CD14-positive monocyte (primary cell): ENCODE results near the gene POLG. TPM values are rescaled to one million over a fixed set of nuclear protein-coding genes. Genes with fewer than 3 reads are reported as not detected.

Source experiments
- DNase-seq, 3 donors: peaks; one replicate each; pipeline ENCODE4 v3.0.0-alpha.2; 2011 to 2022
- H2AFZ ChIP-seq: 2 replicates; pipeline ENCODE4 v1.6.0; 2012; ENCODE audit warnings: mild to moderate bottlenecking, low read depth, low read length, inconsistent platforms; ENCODE audit not compliant: insufficient read depth, poor library complexity, severe bottlenecking
- H3K27ac ChIP-seq, 2 donors: 1 replicate in 1 of 2; 2 replicates in 1 of 2; pipeline ENCODE4 v1.5.1; 2012 to 2013; ENCODE audit warnings: low read length in 2 of 2, control low read depth in 1 of 2, inconsistent platforms in 1 of 2, low read depth in 1 of 2, mild to moderate bottlenecking in 1 of 2
- H3K27me3 ChIP-seq, 2 donors: one replicate each; pipeline versions ENCODE4 v1.6.0 to v1.6.1; 2011 to 2013; ENCODE audit warnings: low read length in 2 of 2; ENCODE audit not compliant: control insufficient read depth in 2 of 2, insufficient read depth in 2 of 2
- H3K36me3 ChIP-seq, 2 donors: replicated peaks in 1 of 2; 1 replicate in 1 of 2; 2 replicates in 1 of 2; pipeline versions ENCODE4 v1.5.1 to v1.6.1; 2012 to 2013; ENCODE audit warnings: low read length in 2 of 2, control low read depth in 1 of 2, inconsistent platforms in 1 of 2, mild to moderate bottlenecking in 1 of 2; ENCODE audit not compliant: insufficient read depth in 2 of 2, control insufficient read depth in 1 of 2
- H3K4me1 ChIP-seq, 2 donors: 1 replicate in 1 of 2; 2 replicates in 1 of 2; pipeline versions ENCODE4 v1.5.1 to v1.6.1; 2012 to 2013; ENCODE audit warnings: low read length in 2 of 2, control low read depth in 1 of 2, inconsistent platforms in 1 of 2, mild to moderate bottlenecking in 1 of 2, moderate library complexity in 1 of 2; ENCODE audit not compliant: insufficient read depth in 2 of 2, control insufficient read depth in 1 of 2
- H3K4me2 ChIP-seq: replicated peaks from 2 replicates; pipeline ENCODE3; 2012; ENCODE audit warnings: low read length, moderate library complexity, mild to moderate bottlenecking; ENCODE audit not compliant: poor library complexity, severe bottlenecking; ENCODE audit errors: extremely low read depth
- H3K4me3 ChIP-seq, 3 experiments: fragments of 200-600 bp in 1 of 3; sonication (generic) in 1 of 3; replicated peaks in 1 of 3; 1 replicate in 2 of 3; 2 replicates in 1 of 3; pipeline ENCODE4 v1.5.1; 2011 to 2013; ENCODE audit warnings: low read length in 3 of 3, mild to moderate bottlenecking in 3 of 3, control low read depth in 2 of 3, low read depth in 2 of 3, inconsistent platforms in 1 of 3, moderate library complexity in 1 of 3
- H3K79me2 ChIP-seq: 2 replicates; pipeline ENCODE4 v1.6.0; 2012; ENCODE audit warnings: mild to moderate bottlenecking, control low read depth, inconsistent platforms, low read length, moderate library complexity; ENCODE audit not compliant: insufficient read depth
- H3K9ac ChIP-seq: 2 replicates; pipeline ENCODE4 v1.6.0; 2017; ENCODE audit warnings: low read length, mild to moderate bottlenecking; ENCODE audit not compliant: insufficient read depth, poor library complexity, severe bottlenecking
- H3K9me3 ChIP-seq, 2 donors: replicated peaks in 1 of 2; 1 replicate in 1 of 2; 2 replicates in 1 of 2; pipeline versions ENCODE4 v1.5.1 to v1.6.1; 2012 to 2013; ENCODE audit warnings: low read length in 2 of 2, control low read depth in 1 of 2; ENCODE audit not compliant: control insufficient read depth in 1 of 2, insufficient read depth in 1 of 2
- H4K20me1 ChIP-seq: 2 replicates; pipeline ENCODE4 v1.6.0; 2012; ENCODE audit warnings: mild to moderate bottlenecking, low read length, control low read depth, moderate library complexity; ENCODE audit not compliant: insufficient read depth
- H3K27ac Mint-ChIP-seq, 7 donors: one replicate each; pipeline ENCODE4 v1.8.0; 2020; ENCODE audit warnings: mild to moderate bottlenecking in 7 of 7, mixed read lengths in 7 of 7, moderate library complexity in 6 of 7, inconsistent platforms in 2 of 7
- H3K27me3 Mint-ChIP-seq, 3 donors: one replicate each; pipeline ENCODE4 v1.8.0; 2021 to 2022; ENCODE audit warnings: low read depth in 3 of 3, mild to moderate bottlenecking in 3 of 3, mixed read lengths in 3 of 3, moderate library complexity in 3 of 3, inconsistent platforms in 1 of 3
- H3K36me3 Mint-ChIP-seq, 2 donors: one replicate each; pipeline ENCODE4 v1.8.0; 2020; ENCODE audit warnings: mixed read lengths in 2 of 2, inconsistent platforms in 1 of 2, mild to moderate bottlenecking in 1 of 2
- H3K4me1 Mint-ChIP-seq: one replicate; pipeline ENCODE4 v1.8.0; 2020; ENCODE audit warnings: mild to moderate bottlenecking, mixed read lengths
- H3K4me3 Mint-ChIP-seq, 2 donors: one replicate each; pipeline ENCODE4 v1.8.0; 2020; ENCODE audit warnings: mild to moderate bottlenecking in 2 of 2, mixed read lengths in 2 of 2, moderate library complexity in 1 of 2
- H3K9me3 Mint-ChIP-seq, 7 donors: one replicate each; pipeline ENCODE4 v1.8.0; 2020 to 2022; ENCODE audit warnings: mixed read lengths in 7 of 7, mild to moderate bottlenecking in 6 of 7, moderate library complexity in 6 of 7, inconsistent platforms in 2 of 7
- CTCF ChIP-seq: fragments of 200-600 bp; IDR thresholded peaks from one replicate; pipeline ENCODE4 v1.8.0; 2022; ENCODE audit warnings: antibody characterized with exemption, mild to moderate bottlenecking
- WGBS: methylation state at CpG from one replicate; pipeline ENCODE4 v1.1.5; 2013; ENCODE audit warnings: missing lambda C conversion rate; ENCODE audit not compliant: insufficient coverage; 5-methylcytosine and 5-hydroxymethylcytosine counted together
- intact Hi-C, 2 donors: fragments of 100-400 bp; cut with micrococcal nuclease; formaldehyde crosslinking; loops; one replicate each; pipeline versions ENCODE4 v1.15.0 to v1.15.1; 2023
- polyA plus RNA-seq, 3 donors: library from polyadenylated mRNA; depleted of rRNA in 1 of 3; unstranded in 2 of 3; stranded (reverse) in 1 of 3; fragments of 300-500 nt in 2 of 3; fragments of >200 nt in 1 of 3; fragmentation: Illumina TruSeq in 2 of 3; gene quantifications; 1 replicate in 2 of 3; 2 replicates in 1 of 3; pipeline ENCODE4 v1.2.3, GENCODE V29; 2012 to 2021

POLG gene
- polyA plus RNA-seq, 3 donors: 19.2 to 66.7 (median 21.6) TPM

DNA sequence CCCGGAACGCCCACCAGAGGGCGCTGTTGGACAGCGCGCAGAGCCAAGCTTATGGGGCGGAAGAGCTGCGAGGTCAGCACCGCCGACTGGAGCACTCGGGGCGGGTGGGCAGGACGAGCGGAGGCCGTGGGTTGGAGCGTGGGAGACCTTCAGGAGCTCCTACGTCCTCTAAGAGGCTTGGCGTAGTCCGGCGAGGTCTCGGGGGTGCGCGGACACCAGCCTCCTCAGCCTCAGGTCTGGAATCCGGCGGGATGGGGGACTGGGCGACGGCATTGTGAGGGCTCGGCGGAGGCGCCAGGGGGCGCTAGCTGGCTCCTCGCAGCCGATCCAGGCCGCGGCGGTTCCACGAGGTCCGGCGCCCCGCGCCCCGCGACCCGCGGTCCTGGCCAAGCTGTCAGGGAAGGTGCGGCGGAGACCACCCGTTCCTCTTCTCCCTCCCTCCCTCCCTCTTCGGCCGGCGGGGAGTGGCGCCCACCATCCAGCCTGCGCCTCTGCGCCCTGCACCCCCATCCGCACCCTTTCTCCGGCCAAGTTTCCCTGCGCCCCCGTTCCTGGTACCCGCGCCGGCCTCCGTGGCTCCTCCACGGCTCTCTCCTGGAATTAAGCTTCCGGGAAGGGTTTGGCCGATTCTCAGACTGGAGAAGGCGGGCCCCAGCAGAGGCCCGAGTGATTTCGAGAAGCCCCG, 24.3 kb upstream of the POLG start:
- WGBS: 3% methylated on average over 50 of the region's 68 CpGs
- H3K4me1 Mint-ChIP-seq: peaks cover 32% of the 10 kb centered on the region
- H3K27ac Mint-ChIP-seq: peak overlapping the region in 1 of 7 donors; percentile 11
- DNase-seq: peak; percentile 74 to 84 (median 81)
- Histone ChIP-seq H3K4me3 (peak overlapping the region; percentile 18 to 62 (median 27)), H3K4me1 (peaks cover 22 to 33% of the 10 kb centered on the region in 2 donors), H3K9ac (no peak overlapping the region), H3K79me2 (no peaks in the 10 kb centered on the region), H3K27ac (no peak overlapping the region), H3K9me3 (peaks cover 4 to 20% of the 10 kb centered on the region in 2 donors), H2AFZ (peak overlapping the region; percentile 67), H4K20me1 (peaks cover 35% of the 10 kb centered on the region), H3K27me3 (peaks cover 53 to 88% of the 10 kb centered on the region in 2 donors), H3K4me2 (peak overlapping the region; percentile 75), H3K36me3 (no peaks in the 10 kb centered on the region)
- intact Hi-C loops: loop anchor here (1.0 to 10.0 kb wide), 4 partner anchors 58 to 196 kb away; no protein-coding TSS in a partner anchor
- H3K4me3 Mint-ChIP-seq: peak overlapping the region; percentile 80 to 89
- peaks cover 0 to 20% (median 14%) of the 10 kb centered on the region in 7 donors for H3K9me3 Mint-ChIP-seq
- TF ChIP-seq CTCF: peak; percentile 99
- peaks cover 5 to 13% of the 10 kb centered on the region in 2 donors for H3K36me3 Mint-ChIP-seq
- H3K27me3 Mint-ChIP-seq: peaks cover 81 to 93% (median 86%) of the 10 kb centered on the region in 3 donors

DNA sequence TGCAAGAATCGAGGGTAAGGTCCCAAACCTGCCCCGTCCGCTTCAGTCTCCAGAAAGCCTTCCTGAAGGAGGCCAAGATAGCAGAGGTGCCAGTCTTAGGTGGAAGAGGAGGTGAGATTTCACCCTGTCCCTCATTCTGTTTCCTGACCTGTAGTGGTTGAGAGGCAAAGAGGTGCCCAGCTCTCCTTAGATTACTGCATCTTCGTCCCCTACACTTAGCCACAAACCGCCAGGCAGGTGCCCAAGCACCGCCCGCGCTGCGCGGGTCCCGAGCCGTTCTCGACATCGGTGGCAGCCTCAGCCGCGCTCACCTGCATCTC, 23.8 kb upstream of the POLG start:
- peak overlapping the region in 1 of 3 experiments; percentile 62 for H3K4me3 ChIP-seq
- DNase-seq: no peak
- peaks cover 17 to 28% of the 10 kb centered on the region in 2 donors for H3K4me1 ChIP-seq
- intact Hi-C loops: loop anchor here in 1 of 2 donors (1.0 to 10.0 kb wide), 4 partner anchors 59 to 196 kb away; no protein-coding TSS in a partner anchor
- H3K27ac ChIP-seq: no peak overlapping the region
- WGBS: under 1% methylated on average over 13 of the region's 16 CpGs
- H3K36me3 Mint-ChIP-seq: peaks cover 5 to 12% of the 10 kb centered on the region in 2 donors
- H3K36me3 ChIP-seq: no peaks in the 10 kb centered on the region
- peaks cover 82 to 93% (median 84%) of the 10 kb centered on the region in 3 donors for H3K27me3 Mint-ChIP-seq
- H3K9me3 ChIP-seq: peaks cover 4 to 20% of the 10 kb centered on the region in 2 donors
- TF ChIP-seq CTCF: no peak
- H3K27ac Mint-ChIP-seq: no peak overlapping the region
- no peaks in the 10 kb centered on the region for H3K79me2 ChIP-seq
- H3K9ac ChIP-seq: no peak overlapping the region
- peaks cover 30% of the 10 kb centered on the region for H4K20me1 ChIP-seq
- peaks cover 50 to 86% of the 10 kb centered on the region in 2 donors for H3K27me3 ChIP-seq
- H3K4me2 ChIP-seq: peak overlapping the region; percentile 75
- H3K4me1 Mint-ChIP-seq: peaks cover 27% of the 10 kb centered on the region
- peak overlapping the region; percentile 80 to 89 for H3K4me3 Mint-ChIP-seq
- peaks cover 0 to 19% (median 14%) of the 10 kb centered on the region in 7 donors for H3K9me3 Mint-ChIP-seq
- H2AFZ ChIP-seq: peak overlapping the region; percentile 67
